ENCODE measurements around the gene OGFOD3. TPM values are rescaled to one million over a fixed set of nuclear protein-coding genes. Genes with fewer than 3 reads are reported as not detected.
"Not testable (repeated sequence)": the region's sequence is repeated elsewhere in the genome, so short reads cannot be mapped to it uniquely, and the experiment has no call there.

Gene OGFOD3
- polyA plus RNA-seq, 3 donors = 21.6 to 23.7 (median 22.0) TPM

GRCh38 chr17:82359451-82360074 is 58.8 kb downstream of the OGFOD3 start:
- DNase-seq (ENCODE audit: low read depth in 3 of 3, low spot score in 2 of 3) = not testable (repeated sequence)

- DNase-seq (ENCODE audit: low read depth in 3 of 3, low spot score in 2 of 3) = no peak
These were observed 59.7 kb downstream of the OGFOD3 start, which contains the start of gene TEX19 for GRCh38 chr17:82358465-82359350. Gene TEX19 (plus strand): TSS chr17:82359247. CDS start chr17:82362151, 2,904 bp downstream.

DNA sequence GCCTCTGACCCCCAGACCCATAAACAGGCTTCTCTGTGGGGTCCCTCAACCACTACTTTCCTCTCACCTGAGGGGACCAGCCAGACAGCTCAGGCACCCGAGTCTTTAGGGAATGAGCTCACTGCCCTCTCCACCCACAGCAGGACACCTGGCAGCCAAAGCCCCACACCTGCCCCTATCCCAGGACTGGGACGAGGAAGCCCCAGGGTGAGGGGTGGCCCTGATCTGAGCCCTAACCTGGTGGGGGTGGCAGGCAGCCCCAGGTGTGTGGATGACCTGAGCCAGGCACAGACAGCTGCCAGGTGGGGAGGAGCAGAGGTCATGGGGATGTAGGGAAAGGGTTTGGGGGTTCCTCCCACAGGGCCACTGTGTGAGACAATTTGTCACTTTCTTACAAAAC is 61.0 kb downstream of the OGFOD3 start:
- no peak for DNase-seq (ENCODE audit: low read depth in 3 of 3, low spot score in 2 of 3)

- DNase-seq (ENCODE audit: low read depth in 3 of 3, low spot score in 2 of 3) = no peak
These were observed 61.5 kb downstream of the OGFOD3 start for GRCh38 chr17:82356845-82357355.

DNA sequence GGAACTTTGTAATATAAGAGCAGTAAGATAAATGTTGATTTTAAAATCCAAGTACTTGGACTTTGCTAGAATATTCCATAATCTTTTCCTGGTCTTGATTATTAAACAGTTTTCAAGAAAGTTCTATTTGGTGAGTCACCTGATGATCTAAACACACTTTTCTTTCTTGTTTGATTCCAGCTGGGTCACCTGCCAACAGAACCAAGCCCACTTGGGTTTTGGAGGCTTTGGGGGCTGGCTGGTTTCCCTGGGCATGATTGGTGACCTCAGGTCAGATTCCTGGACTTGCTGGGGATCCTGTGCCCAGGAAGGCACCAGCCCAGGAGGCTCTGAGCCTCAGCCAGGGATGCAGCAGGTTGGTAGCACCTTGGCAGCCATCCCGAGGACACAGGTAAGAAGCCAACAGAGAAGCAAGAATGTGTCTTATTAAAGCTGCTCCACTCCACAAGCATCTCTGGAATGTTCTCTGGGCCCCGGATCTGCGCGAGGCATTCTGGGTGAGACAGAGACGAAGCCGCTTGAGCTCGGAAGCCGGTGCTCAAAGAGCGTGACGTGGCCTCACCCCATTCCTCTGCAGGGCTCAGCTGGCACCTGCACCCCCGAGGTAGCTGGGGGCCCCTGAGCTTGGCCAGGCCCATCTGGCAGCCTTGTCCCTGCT is 62.5 kb downstream of the OGFOD3 start:
- DNase-seq (ENCODE audit: low read depth in 3 of 3, low spot score in 2 of 3) = no peak

- no peak for DNase-seq (ENCODE audit: low read depth in 3 of 3, low spot score in 2 of 3)
These were observed 63.5 kb downstream of the OGFOD3 start for GRCh38 chr17:82354804-82355308.

DNA sequence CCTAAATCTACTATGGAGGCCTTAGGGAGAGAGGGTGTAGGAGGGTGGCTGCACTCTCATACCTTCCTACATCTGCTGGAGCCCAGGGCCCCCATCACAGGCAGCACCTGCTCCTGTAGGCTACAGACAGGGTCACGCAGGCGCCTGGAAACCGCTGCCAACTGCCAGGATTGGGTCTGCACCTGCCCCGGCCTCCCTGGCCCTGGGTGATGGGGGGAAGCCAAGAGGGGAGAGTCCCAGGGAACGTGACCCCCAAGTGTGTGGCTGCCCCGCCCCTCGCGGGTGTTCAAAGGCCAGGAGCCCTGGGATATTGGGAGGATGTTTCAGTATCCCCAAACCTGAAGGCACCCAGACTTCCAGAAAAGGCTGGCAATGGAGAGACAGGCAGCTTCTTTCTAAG is 64.9 kb downstream of the OGFOD3 start:
- DNase-seq (ENCODE audit: low read depth in 3 of 3, low spot score in 2 of 3) = no peak

DNA sequence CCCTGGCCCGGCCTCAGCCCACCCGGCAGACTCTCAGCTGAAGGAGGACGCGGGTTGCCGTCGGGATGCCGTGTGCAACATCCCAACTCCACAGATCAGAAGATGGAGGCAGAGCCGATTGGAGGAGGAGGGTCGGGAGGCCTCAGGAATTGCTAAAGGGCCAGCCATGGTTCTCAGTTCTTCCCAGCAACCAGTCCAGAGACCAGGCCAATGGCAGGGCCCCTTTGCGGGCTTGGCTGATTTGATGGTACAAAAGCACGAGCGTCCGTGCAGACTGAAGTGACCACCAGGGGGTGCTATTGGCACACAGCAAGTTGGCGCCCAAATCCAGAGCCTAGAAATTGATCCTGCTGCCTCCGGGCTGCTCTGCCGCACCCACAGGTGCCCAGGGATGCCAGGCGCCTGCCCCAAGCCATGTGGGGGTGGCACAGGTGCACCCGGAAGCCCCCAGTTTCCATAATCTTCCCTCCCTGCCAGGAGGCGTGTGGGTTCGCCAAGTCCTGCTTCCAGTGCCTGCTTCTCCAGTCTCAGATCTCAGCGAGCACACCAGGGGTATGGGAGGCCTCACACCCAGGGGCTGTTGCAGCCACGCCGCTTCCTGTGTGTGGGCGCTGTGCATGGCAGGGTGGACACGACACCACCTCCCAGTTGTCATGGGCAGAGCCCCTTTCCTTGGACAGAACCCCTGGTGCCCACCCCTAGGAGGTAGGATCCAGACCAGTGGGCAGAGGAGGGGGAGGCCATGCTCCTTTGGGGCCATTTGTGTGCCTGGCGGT is 66.5 kb downstream of the OGFOD3 start:
- peak; percentile 76 to 82 (median 79) for DNase-seq (ENCODE audit: low read depth in 3 of 3, low spot score in 2 of 3)

GRCh38 chr17:82351254-82351712 is 67.1 kb downstream of the OGFOD3 start:
- DNase-seq (ENCODE audit: low read depth in 3 of 3, low spot score in 2 of 3) = no peak

DNA sequence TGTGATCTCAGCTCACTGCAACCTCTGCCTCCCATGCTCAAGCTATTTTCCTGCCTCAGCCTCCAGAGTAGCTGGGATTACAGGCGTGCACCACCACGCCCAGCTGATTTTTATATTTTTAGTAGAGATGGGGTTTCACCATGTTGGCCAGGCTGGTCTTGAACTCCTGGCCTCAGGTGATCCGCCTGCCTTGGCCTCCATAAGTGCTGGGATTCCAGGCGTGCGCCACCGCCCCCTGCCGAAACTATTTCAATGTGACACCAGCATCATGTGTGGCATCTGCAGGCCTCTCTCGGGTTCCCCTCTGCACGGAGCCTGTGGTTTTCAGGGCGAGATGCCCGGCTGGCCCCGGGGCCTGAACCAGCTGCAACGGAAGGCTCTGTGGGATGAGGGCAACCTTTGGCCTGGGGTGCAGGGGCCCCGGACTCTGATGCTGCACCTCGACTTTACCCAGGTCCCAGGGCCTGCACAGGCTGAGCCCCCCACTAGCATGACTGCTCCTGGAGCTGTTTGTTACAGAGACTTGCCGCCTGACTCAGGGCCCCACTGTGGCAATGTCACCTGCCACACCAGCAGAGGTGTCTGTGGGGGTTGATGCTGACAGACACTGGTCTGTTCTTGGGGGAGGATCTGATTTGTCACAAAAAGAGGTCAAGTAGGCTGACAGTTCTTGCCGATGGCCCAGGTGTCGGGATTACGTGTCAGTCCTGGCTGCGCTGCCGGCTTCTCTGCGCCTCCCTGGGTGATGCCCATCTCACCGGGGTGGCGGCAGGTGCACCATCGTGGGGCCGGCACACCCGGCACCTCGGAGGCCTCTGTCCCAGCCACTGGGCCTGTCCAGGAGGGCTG is 68.0 kb downstream of the OGFOD3 start:
- DNase-seq (ENCODE audit: low read depth in 3 of 3, low spot score in 2 of 3) = no peak

- no peak for DNase-seq (ENCODE audit: low read depth in 3 of 3, low spot score in 2 of 3)
These were observed 69.1 kb downstream of the OGFOD3 start for GRCh38 chr17:82349287-82349701.

GRCh38 chr17:82348866-82349265 is 69.5 kb downstream of the OGFOD3 start:
- no peak for DNase-seq (ENCODE audit: low read depth in 3 of 3, low spot score in 2 of 3)

DNA sequence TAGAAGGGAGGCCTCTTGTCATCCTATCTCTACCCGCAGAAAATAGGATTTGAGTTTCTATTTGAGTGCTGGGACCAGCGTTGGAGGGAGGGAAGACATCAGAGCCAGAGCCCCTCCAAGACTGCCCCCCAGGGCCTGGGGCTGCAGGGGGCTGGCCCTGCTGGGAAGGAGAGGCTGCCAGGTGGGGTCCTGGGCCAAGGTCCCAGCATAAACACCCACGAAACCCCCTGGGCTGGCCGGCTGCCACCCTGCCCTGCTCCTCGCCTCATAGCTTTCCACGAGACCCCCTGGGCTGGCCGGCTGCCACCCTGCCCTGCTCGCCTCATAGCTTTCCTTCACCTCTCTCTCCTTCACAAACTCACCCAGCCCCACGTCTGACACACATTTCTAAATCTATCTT is 70.0 kb downstream of the OGFOD3 start:
- no peak for DNase-seq (ENCODE audit: low read depth in 3 of 3, low spot score in 2 of 3)

DNA sequence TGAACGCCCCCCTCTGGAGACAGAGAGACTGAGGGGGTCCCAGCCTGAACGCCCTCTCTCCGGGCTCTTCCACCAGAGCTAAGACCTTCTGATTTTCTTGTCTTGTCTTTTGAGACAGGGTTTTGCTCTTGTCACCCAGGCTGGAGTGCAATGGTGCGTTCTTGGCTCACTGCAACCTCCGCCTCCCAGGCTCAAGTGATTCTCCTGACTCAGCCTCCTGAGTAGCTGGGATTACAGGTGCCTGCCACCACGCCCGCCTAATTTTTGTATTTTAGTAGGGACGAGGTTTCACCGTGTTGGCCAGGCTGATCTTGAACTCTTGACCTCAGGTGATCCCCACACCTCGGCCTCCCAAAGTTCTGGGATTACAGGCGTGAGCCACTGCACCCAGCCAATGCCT is 70.4 kb downstream of the OGFOD3 start:
- DNase-seq (ENCODE audit: low read depth in 3 of 3, low spot score in 2 of 3) = not testable (repeated sequence)

GRCh38 chr17:82346342-82347300 is 71.8 kb downstream of the OGFOD3 start:
- DNase-seq (ENCODE audit: low read depth in 3 of 3, low spot score in 2 of 3) = no peak

GRCh38 chr17:82345151-82345976 is 73.0 kb downstream of the OGFOD3 start:
- DNase-seq (ENCODE audit: low read depth in 3 of 3, low spot score in 2 of 3) = no peak
